ENCODE results near the gene TBL1X.
"Not testable (repeated sequence)": the region's sequence is repeated elsewhere in the genome, so short reads cannot be mapped to it uniquely, and the experiment has no call there.

Gene TBL1X

GRCh38 chrX:9749146-9749692 lies 284.4 kb downstream of the TBL1X start:
- DNase-seq (ENCODE audit: low read depth in 2 of 3, low spot score in 1 of 3), result no peak

GRCh38 chrX:9757366-9757765 lies 292.5 kb downstream of the TBL1X start:
- no peak for DNase-seq (ENCODE audit: low read depth in 2 of 3, low spot score in 1 of 3)

- no peak for DNase-seq (ENCODE audit: low read depth in 2 of 3, low spot score in 1 of 3)
These were observed 293.3 kb downstream of the TBL1X start for GRCh38 chrX:9758021-9758638.

- DNase-seq (ENCODE audit: low read depth in 2 of 3, low spot score in 1 of 3), result no peak
These were observed 294.5 kb downstream of the TBL1X start for GRCh38 chrX:9759337-9759736.

- no peak for DNase-seq (ENCODE audit: low read depth in 2 of 3, low spot score in 1 of 3)
These were observed 300.3 kb downstream of the TBL1X start for GRCh38 chrX:9765072-9765736.

GRCh38 chrX:9765737-9766097 lies 300.9 kb downstream of the TBL1X start, which contains the start of gene GPR143:
Gene GPR143 (minus strand): TSS chrX:9765847. CDS start chrX:9765817, 30 bp downstream.
- DNase-seq (ENCODE audit: low read depth in 2 of 3, low spot score in 1 of 3), result no peak

- DNase-seq (ENCODE audit: low read depth in 2 of 3, low spot score in 1 of 3), result no peak
These were observed 302.5 kb downstream of the TBL1X start for GRCh38 chrX:9767375-9767774.

- not testable (repeated sequence) for DNase-seq (ENCODE audit: low read depth in 2 of 3, low spot score in 1 of 3)
These were observed 303.5 kb downstream of the TBL1X start for GRCh38 chrX:9768321-9768839.

- DNase-seq (ENCODE audit: low read depth in 2 of 3, low spot score in 1 of 3), result no peak
These were observed 305.5 kb downstream of the TBL1X start for GRCh38 chrX:9770319-9770718.

- DNase-seq (ENCODE audit: low read depth in 2 of 3, low spot score in 1 of 3), result no peak
These were observed 308.1 kb downstream of the TBL1X start for GRCh38 chrX:9772943-9773342.

GRCh38 chrX:9775930-9776329 lies 311.1 kb downstream of the TBL1X start:
- DNase-seq (ENCODE audit: low read depth in 2 of 3, low spot score in 1 of 3), result no peak

- DNase-seq (ENCODE audit: low read depth in 2 of 3, low spot score in 1 of 3), result no peak
These were observed 317.1 kb downstream of the TBL1X start for GRCh38 chrX:9781941-9782340.

- DNase-seq (ENCODE audit: low read depth in 2 of 3, low spot score in 1 of 3), result no peak
These were observed 319.5 kb downstream of the TBL1X start for GRCh38 chrX:9784332-9784731.

- no peak for DNase-seq (ENCODE audit: low read depth in 2 of 3, low spot score in 1 of 3)
These were observed 320.5 kb downstream of the TBL1X start for GRCh38 chrX:9785254-9785943.

- no peak for DNase-seq (ENCODE audit: low read depth in 2 of 3, low spot score in 1 of 3)
These were observed 321.3 kb downstream of the TBL1X start, which contains the start of gene SHROOM2 for GRCh38 chrX:9785944-9786797. Gene SHROOM2 (plus strand): TSS chrX:9786429. CDS start chrX:9786546, 117 bp downstream.

GRCh38 chrX:9786798-9787635 lies 322.2 kb downstream of the TBL1X start:
- DNase-seq (ENCODE audit: low read depth in 2 of 3, low spot score in 1 of 3), result no peak

- DNase-seq (ENCODE audit: low read depth in 2 of 3, low spot score in 1 of 3), result no peak
These were observed 324.1 kb downstream of the TBL1X start for GRCh38 chrX:9788911-9789310.

GRCh38 chrX:9789555-9789954 lies 324.7 kb downstream of the TBL1X start:
- DNase-seq (ENCODE audit: low read depth in 2 of 3, low spot score in 1 of 3), result no peak

All from stimulated activated CD4-positive, alpha-beta T cell treated with anti-CD3 and anti-CD28 coated beads, Interleukin-12 subunit alpha, Interleukin-12 subunit beta, amount 100 ng/mL, for 48 hours (primary cell).